GM21528 (cell line): ENCODE results near the gene RTN4RL1.

Source experiments
- ATAC-seq: cut with Tn5 transposase; IDR thresholded peaks from one replicate; pipeline ENCODE4 v1.9.1; 2021; ENCODE audit warnings: mild to moderate bottlenecking, moderate library complexity; ENCODE audit not compliant: unreplicated experiment, low FRiP score

The RTN4RL1 gene

GRCh38 chr17:1980665-1981250, 44.4 kb downstream of the RTN4RL1 start:
- ATAC-seq = no peak

GRCh38 chr17:1979182-1979985, 45.8 kb downstream of the RTN4RL1 start:
- ATAC-seq = no peak

- ATAC-seq = no peak
Measured at GRCh38 chr17:1978396-1978949, 46.7 kb downstream of the RTN4RL1 start.

DNA sequence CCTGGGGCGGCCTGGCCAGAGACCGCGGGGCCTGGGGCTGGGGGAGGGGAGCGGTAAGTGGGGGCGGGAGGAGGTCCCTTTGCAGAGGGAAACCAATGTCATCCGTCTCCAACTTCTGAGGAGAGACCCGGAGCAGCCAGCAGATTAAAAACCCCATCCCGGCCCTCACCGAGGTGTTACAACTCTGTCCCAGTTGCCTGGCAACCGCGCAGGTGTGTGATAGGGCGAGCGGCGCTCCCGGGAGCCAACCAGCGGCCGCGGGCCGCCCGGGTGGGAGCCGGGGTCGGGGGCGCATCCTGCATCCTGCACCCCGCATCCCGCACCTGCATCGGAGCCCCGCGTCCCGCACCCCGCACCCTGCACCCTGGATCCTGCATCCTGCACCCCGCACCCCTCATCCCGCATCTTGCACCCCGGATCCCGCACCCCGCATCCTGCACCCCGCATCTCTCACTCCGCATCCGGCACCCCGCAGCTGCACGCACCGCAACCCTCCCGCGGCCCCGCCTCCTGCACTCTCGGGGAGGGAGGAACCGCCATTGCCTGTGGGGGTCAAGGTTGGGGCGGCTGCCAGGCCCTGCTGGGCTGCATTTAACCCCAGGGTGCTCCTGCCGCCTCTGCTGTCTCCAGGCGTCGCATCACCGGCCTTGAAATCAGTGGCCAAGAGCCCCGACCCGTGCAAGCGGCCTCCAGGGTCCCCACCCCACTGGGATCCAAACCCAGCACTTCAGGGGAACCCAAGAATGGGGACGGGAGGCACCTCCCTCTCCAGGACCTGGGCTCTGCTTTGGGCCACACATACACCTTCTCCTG, 47.3 kb downstream of the RTN4RL1 start:
- ATAC-seq = no peak

- ATAC-seq = no peak
Measured at GRCh38 chr17:1976683-1977064, 48.5 kb downstream of the RTN4RL1 start.

GRCh38 chr17:1976000-1976682, 49.0 kb downstream of the RTN4RL1 start:
- no peak for ATAC-seq

DNA sequence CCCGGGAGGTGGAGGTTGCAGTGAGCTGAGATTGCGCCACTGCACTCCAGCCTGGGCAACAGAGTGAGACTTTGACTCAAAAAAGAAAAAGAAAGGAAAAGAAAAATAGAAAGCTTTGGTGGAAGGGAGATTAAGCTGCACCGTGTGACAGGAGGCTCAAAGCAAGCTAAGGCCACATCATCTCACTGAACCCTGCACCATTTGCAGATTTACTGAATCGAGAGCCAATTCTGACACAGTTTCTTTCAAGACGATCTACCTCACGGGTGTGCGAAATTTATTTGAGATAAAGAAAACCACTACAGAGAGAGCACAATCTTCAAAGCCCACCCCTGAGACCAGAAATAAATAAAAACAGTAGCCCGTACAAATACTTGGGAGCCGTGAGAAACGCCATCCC, 49.6 kb downstream of the RTN4RL1 start:
- no peak for ATAC-seq

DNA sequence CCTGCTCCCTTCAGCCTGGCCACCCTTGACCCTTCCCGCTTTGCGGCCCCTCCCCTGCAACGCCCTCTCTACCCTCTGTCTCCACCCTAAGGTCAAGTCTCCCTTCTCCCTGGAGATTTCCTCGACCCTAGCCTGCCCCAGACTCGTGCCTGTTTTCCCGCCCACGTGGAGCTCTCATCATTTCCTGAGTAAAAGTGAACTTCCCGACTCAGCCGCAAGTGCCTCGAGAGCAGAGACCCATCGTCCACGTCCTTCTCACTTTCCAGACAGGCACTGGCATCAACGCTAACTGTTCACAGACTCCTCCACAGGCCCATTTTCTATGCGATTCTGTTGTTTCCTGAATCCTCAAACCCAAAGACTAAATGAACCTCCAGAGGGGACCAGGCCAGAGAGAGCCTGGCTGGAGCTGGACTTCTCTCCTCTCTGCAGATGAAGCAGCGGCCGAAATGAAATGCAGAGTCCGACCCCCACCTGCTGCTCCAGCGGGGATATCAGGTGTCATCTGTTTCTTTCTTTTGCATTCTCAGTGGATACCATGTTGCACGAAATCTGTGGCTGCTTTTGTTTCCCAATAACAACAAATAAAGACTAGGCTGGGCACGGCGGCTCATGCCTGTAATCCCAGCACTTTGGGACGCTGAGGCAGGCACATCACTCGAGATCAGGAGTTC, 52.5 kb downstream of the RTN4RL1 start:
- no peak for ATAC-seq

DNA sequence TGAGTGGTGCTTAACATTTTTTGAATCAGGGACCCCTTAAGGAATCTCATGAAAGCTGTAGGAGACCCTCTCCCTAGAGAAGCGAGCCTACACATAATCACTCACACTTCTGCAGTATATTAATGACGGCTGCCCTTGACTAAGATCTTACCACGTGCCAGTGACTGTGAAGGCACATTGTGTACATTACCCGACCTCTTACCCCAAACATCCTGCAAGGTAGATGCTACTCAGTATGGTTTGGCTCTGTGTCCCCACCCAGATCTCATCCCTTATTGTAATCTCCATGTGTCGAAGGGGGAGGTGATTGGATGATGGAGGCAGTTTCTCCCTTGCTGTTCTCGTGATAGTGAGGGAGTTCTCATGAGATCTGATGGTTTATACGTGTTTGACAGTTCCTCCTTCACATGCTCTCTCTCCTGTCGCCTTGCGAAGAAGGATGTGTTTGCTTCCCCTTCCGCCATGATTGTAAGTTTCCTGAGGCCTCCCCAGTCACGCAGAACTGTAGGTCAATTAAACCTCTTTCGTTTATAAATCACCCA, 54.2 kb downstream of the RTN4RL1 start:
- no peak for ATAC-seq

DNA sequence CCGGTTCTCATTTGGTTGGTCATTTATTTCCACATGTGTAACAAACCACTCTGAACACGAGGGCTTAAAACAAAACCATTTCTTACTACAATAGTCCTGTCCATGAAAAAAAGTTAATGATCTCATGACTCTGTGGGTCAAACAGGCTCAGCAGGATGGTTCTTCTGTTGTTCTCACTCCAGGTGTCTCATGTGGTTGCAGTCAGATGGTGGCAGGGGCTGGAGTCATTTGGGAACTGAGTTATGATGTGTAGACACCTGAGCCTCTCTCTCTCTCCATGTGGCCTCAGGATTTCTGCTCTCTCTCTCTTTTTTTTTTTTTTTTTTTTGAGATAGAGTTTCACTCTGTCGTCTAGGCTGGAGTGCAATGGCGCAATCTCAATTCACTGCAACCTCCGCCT, 55.4 kb downstream of the RTN4RL1 start:
- no peak for ATAC-seq

GRCh38 chr17:1967213-1967612, 57.9 kb downstream of the RTN4RL1 start:
- no peak for ATAC-seq

DNA sequence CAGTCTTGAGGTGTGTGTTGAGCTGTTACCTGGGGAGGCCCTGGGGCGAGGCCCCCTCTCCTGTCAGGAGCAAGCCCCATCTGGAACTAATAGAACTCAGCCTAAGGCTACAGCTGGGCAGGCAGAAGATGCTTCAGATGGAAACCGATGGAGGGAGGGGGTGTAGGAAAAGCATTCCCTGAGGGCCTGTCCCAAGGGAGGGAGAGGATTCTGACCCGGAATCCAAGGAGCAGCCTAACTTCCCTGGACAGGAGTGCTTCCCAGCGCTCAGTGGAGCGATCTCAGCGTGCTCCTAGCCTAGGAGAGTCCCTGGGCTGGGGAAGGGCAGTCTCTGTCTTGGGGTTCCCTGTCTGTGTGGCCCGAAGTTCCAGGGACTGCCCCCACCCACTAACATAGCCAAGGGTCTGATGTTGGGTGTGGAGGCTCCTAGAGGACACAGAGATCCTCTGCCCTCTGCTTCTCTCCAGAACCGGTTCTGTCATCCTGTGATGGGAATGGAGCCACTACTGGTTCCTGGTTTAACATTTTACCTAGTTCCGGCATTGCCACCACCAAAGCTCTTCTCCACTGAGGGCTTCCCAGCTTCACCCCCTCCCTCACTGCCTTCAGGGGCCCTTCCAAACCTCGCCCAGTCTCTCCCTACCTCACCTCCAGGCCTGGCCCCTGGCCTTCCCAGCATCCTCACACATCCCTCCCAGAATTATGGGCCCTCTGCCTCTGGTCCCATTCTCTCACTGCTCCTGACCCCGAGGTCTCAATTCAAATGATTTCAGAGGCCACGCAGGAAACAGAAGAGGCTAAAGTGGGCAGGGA, 58.7 kb downstream of the RTN4RL1 start:
- no peak for ATAC-seq

DNA sequence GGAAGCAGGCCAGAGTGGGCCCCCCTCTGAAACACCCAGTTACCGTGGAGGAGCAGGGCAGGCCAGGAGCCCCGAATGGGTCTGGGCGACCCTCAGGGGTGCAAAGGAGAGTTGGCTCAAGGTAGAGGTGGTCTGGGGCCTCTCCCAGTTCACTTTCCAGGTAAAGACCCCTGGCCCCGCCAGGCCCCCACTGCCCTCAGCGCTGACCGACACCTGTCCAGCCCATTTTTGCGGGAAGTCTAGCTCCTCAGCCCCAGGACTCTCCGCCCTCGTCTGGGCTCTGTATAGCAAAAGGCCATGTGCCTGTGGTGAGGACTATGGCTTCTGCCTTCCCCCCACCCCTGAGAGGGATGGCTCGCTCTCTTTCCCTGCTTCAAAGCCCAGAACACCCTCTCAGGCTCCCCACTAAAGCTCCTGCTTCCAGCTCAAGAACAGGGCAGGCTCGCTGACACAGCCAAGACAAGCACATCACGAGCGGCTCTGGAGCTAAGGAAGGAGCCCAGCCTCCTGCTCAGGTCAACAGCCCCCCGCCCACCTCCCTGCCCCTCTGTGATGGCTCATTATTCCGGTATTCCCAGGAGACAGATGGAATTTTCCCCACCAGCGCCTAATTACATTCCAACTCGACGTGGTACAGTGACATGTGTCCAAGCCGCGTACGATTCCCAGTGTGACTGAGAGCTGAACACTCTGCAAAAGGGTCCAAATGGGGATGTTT, 59.4 kb downstream of the RTN4RL1 start:
- no peak for ATAC-seq

DNA sequence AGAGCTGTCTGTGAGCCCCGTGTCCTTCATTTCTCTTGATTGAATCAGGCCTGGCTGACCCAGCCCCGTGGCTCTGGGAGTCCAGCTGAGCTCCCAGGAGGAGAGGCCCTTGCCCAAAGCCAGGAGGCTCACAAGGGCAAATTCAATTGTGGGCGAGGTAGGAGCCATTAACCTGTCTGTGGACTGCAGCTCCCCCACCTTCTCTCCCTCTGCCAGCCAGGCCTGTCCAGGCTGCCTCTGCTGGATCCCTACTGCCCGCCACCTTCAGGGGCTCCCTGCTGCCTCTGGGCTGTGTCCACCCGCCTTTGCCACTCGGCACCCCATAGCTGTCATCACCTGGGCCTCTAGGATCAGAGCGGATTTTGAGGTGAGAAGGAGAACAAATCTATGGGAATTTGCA, 61.9 kb downstream of the RTN4RL1 start:
- no peak for ATAC-seq

- ATAC-seq = no peak
Measured at GRCh38 chr17:1961189-1961588, 63.9 kb downstream of the RTN4RL1 start.

DNA sequence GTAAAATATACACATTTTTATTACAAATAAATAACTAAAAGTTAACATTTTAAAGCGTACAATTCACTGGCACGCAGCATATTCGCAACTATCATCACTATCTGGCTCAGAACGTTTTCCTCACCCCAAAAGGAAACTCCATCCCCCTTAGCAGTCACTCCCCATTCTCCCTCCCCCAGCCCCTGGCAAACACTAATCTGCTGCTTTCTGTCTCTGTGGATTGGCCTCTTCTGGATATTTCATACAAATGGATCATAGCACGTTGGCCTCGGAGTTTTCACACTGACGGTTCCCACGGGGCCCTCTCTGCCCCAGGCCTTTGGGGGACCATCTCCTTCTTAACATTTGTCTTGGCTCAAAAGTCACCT, 64.6 kb downstream of the RTN4RL1 start:
- ATAC-seq = no peak

GRCh38 chr17:1959871-1960544, 65.1 kb downstream of the RTN4RL1 start:
- no peak for ATAC-seq
